ENCODE measurements around the gene DUSP5.
A peak's percentile ranks its signal among the peaks of the same experiment; 100 is the strongest.

DUSP5 gene

GRCh38 chr10:110480387-110480786 lies 17.3 kb upstream of the DUSP5 start:
- no peak overlapping the region for H4K91ac ChIP-seq (ENCODE audit: low read depth, low read length, poor library complexity)
- H3K79me1 ChIP-seq (ENCODE audit: low read depth, low read length) = no peaks in the 10 kb centered on the region
- H2BK15ac ChIP-seq (ENCODE audit: low read length) = no peak overlapping the region
- no peak overlapping the region for H2AFZ ChIP-seq (ENCODE audit: low read length)
- no peak overlapping the region for H3K14ac ChIP-seq (ENCODE audit: low read length)
- no peak overlapping the region for H4K8ac ChIP-seq (ENCODE audit: low read depth, low read length)
- H3K4me2 ChIP-seq (ENCODE audit: insufficient read depth, low read length, poor library complexity, severe bottlenecking) = no peak overlapping the region
- H3K4me3 ChIP-seq (ENCODE audit: low read length in 2 of 2) = no peak overlapping the region
- H3K4me1 ChIP-seq (ENCODE audit: control insufficient read depth in 2 of 2, insufficient read depth in 1 of 2, low read depth in 1 of 2, low read length in 2 of 2) = peaks cover 0 to 2% of the 10 kb centered on the region in 2 donors
- H3K36me3 ChIP-seq (replicated peaks in 1 of 2; ENCODE audit: control insufficient read depth in 2 of 2, insufficient read depth in 2 of 2, low read length in 2 of 2) = no peaks in the 10 kb centered on the region
- no peak for DNase-seq (ENCODE audit: low spot score)
- H2BK5ac ChIP-seq (ENCODE audit: low read length) = no peak overlapping the region
- peaks cover 0 to 7% (median 0%) of the 10 kb centered on the region in 3 experiments for H3K27me3 ChIP-seq (ENCODE audit: control insufficient read depth in 3 of 3, insufficient read depth in 3 of 3, low read depth in 1 of 3, low read length in 3 of 3)
- no peak overlapping the region for H3K4ac ChIP-seq (ENCODE audit: low read length)
- H2BK120ac ChIP-seq (ENCODE audit: low read depth, low read length) = no peak overlapping the region
- H3K9me3 ChIP-seq (replicated peaks in 1 of 2; ENCODE audit: control insufficient read depth in 2 of 2, insufficient read depth in 1 of 2, low read depth in 1 of 2, low read length in 2 of 2) = no peaks in the 10 kb centered on the region
- H3K23ac ChIP-seq (ENCODE audit: low read depth, low read length, poor library complexity) = peak overlapping the region; percentile 77
- no peak overlapping the region for H3K27ac ChIP-seq (replicated peaks; ENCODE audit: low read length)
- WGBS, 2 donors (ENCODE audit: extremely low coverage in 2 of 2, insufficient read length in 2 of 2, insufficient replicate concordance in 1 of 2) = no CpG with 5 or more reads among the region's 3 CpGs
- peak overlapping the region; percentile 27 for H3K18ac ChIP-seq (ENCODE audit: low read length)
- no peak overlapping the region for H2BK12ac ChIP-seq (ENCODE audit: low read length)
- H3K9ac ChIP-seq (ENCODE audit: low read depth, low read length, poor library complexity) = no peak overlapping the region
- no peak overlapping the region for H2AK5ac ChIP-seq (ENCODE audit: low read depth, low read length)

GRCh38 chr10:110481919-110482318 lies 15.8 kb upstream of the DUSP5 start:
- H3K18ac ChIP-seq (ENCODE audit: low read length) = no peak overlapping the region
- H3K23ac ChIP-seq (ENCODE audit: low read depth, low read length, poor library complexity) = no peak overlapping the region
- H3K36me3 ChIP-seq (replicated peaks in 1 of 2; ENCODE audit: control insufficient read depth in 2 of 2, insufficient read depth in 2 of 2, low read length in 2 of 2) = no peaks in the 10 kb centered on the region
- no peaks in the 10 kb centered on the region for H3K79me1 ChIP-seq (ENCODE audit: low read depth, low read length)
- no peak overlapping the region for H3K4ac ChIP-seq (ENCODE audit: low read length)
- H2BK120ac ChIP-seq (ENCODE audit: low read depth, low read length) = no peak overlapping the region
- no peak overlapping the region for H2BK12ac ChIP-seq (ENCODE audit: low read length)
- H3K27ac ChIP-seq (replicated peaks; ENCODE audit: low read length) = no peak overlapping the region
- no peak for DNase-seq (ENCODE audit: low spot score)
- no peak overlapping the region for H2BK15ac ChIP-seq (ENCODE audit: low read length)
- no peak overlapping the region for H3K4me2 ChIP-seq (ENCODE audit: insufficient read depth, low read length, poor library complexity, severe bottlenecking)
- H3K14ac ChIP-seq (ENCODE audit: low read length) = no peak overlapping the region
- H4K91ac ChIP-seq (ENCODE audit: low read depth, low read length, poor library complexity) = no peak overlapping the region
- H2BK5ac ChIP-seq (ENCODE audit: low read length) = no peak overlapping the region
- H3K4me3 ChIP-seq (ENCODE audit: low read length in 2 of 2) = no peak overlapping the region
- no peak overlapping the region for H2AK5ac ChIP-seq (ENCODE audit: low read depth, low read length)
- no peak overlapping the region for H3K9ac ChIP-seq (ENCODE audit: low read depth, low read length, poor library complexity)
- H2AFZ ChIP-seq (ENCODE audit: low read length) = no peak overlapping the region
- no CpG with 5 or more reads among the region's 1 CpG for WGBS, 2 donors (ENCODE audit: extremely low coverage in 2 of 2, insufficient read length in 2 of 2, insufficient replicate concordance in 1 of 2)
- H4K8ac ChIP-seq (ENCODE audit: low read depth, low read length) = no peak overlapping the region
- H3K9me3 ChIP-seq (replicated peaks in 1 of 2; ENCODE audit: control insufficient read depth in 2 of 2, insufficient read depth in 1 of 2, low read depth in 1 of 2, low read length in 2 of 2) = no peaks in the 10 kb centered on the region
- peaks cover 0 to 2% of the 10 kb centered on the region in 2 donors for H3K4me1 ChIP-seq (ENCODE audit: control insufficient read depth in 2 of 2, insufficient read depth in 1 of 2, low read depth in 1 of 2, low read length in 2 of 2)
- peaks cover 0 to 4% (median 0%) of the 10 kb centered on the region in 3 experiments for H3K27me3 ChIP-seq (ENCODE audit: control insufficient read depth in 3 of 3, insufficient read depth in 3 of 3, low read depth in 1 of 3, low read length in 3 of 3)

GRCh38 chr10:110483633-110484032 lies 14.1 kb upstream of the DUSP5 start:
- Histone ChIP-seq H2BK120ac (ENCODE audit: low read depth, low read length) (no peak overlapping the region), H4K8ac (ENCODE audit: low read depth, low read length) (no peak overlapping the region)

GRCh38 chr10:110485541-110485940 lies 12.2 kb upstream of the DUSP5 start:
- Histone ChIP-seq H3K27me3 (ENCODE audit: control insufficient read depth in 3 of 3, insufficient read depth in 3 of 3, low read depth in 1 of 3, low read length in 3 of 3) (no peaks in the 10 kb centered on the region), H2AK5ac (ENCODE audit: low read depth, low read length) (no peak overlapping the region), H3K4me3 (ENCODE audit: low read length in 2 of 2) (no peak overlapping the region), H2BK5ac (ENCODE audit: low read length) (no peak overlapping the region), H2AFZ (ENCODE audit: low read length) (no peak overlapping the region), H3K18ac (ENCODE audit: low read length) (no peak overlapping the region), H3K79me1 (ENCODE audit: low read depth, low read length) (no peaks in the 10 kb centered on the region), H2BK15ac (ENCODE audit: low read length) (no peak overlapping the region), H3K27ac (replicated peaks; ENCODE audit: low read length) (no peak overlapping the region), H2BK12ac (ENCODE audit: low read length) (no peak overlapping the region), H3K4ac (ENCODE audit: low read length) (no peak overlapping the region), H3K23ac (ENCODE audit: low read depth, low read length, poor library complexity) (no peak overlapping the region), H3K4me1 (ENCODE audit: control insufficient read depth in 2 of 2, insufficient read depth in 1 of 2, low read depth in 1 of 2, low read length in 2 of 2) (peaks cover 0 to 4% of the 10 kb centered on the region in 2 donors), H3K4me2 (ENCODE audit: insufficient read depth, low read length, poor library complexity, severe bottlenecking) (no peak overlapping the region), H4K8ac (ENCODE audit: low read depth, low read length) (no peak overlapping the region), H2BK120ac (ENCODE audit: low read depth, low read length) (no peak overlapping the region), H3K36me3 (replicated peaks in 1 of 2; ENCODE audit: control insufficient read depth in 2 of 2, insufficient read depth in 2 of 2, low read length in 2 of 2) (no peaks in the 10 kb centered on the region), H3K9me3 (replicated peaks in 1 of 2; ENCODE audit: control insufficient read depth in 2 of 2, insufficient read depth in 1 of 2, low read depth in 1 of 2, low read length in 2 of 2) (no peaks in the 10 kb centered on the region), H3K9ac (ENCODE audit: low read depth, low read length, poor library complexity) (no peak overlapping the region), H3K14ac (ENCODE audit: low read length) (no peak overlapping the region), H4K91ac (ENCODE audit: low read depth, low read length, poor library complexity) (no peak overlapping the region)
- no CpG with 5 or more reads among the region's 3 CpGs for WGBS, 2 donors (ENCODE audit: extremely low coverage in 2 of 2, insufficient read length in 2 of 2, insufficient replicate concordance in 1 of 2)
- no peak for DNase-seq (ENCODE audit: low spot score)

More at GRCh38 chr10:110483633-110484032, 14.1 kb upstream of the DUSP5 start:
- Histone ChIP-seq H4K91ac (ENCODE audit: low read depth, low read length, poor library complexity) (no peak overlapping the region), H3K27ac (replicated peaks; ENCODE audit: low read length) (no peak overlapping the region), H3K36me3 (replicated peaks in 1 of 2; ENCODE audit: control insufficient read depth in 2 of 2, insufficient read depth in 2 of 2, low read length in 2 of 2) (no peaks in the 10 kb centered on the region), H2AFZ (ENCODE audit: low read length) (no peak overlapping the region), H3K4me2 (ENCODE audit: insufficient read depth, low read length, poor library complexity, severe bottlenecking) (no peak overlapping the region), H3K9me3 (replicated peaks in 1 of 2; ENCODE audit: control insufficient read depth in 2 of 2, insufficient read depth in 1 of 2, low read depth in 1 of 2, low read length in 2 of 2) (no peaks in the 10 kb centered on the region), H3K4ac (ENCODE audit: low read length) (no peak overlapping the region), H3K14ac (ENCODE audit: low read length) (no peak overlapping the region), H3K4me3 (ENCODE audit: low read length in 2 of 2) (no peak overlapping the region), H2AK5ac (ENCODE audit: low read depth, low read length) (no peak overlapping the region), H2BK12ac (ENCODE audit: low read length) (no peak overlapping the region), H3K23ac (ENCODE audit: low read depth, low read length, poor library complexity) (no peak overlapping the region), H3K79me1 (ENCODE audit: low read depth, low read length) (no peaks in the 10 kb centered on the region), H3K4me1 (ENCODE audit: control insufficient read depth in 2 of 2, insufficient read depth in 1 of 2, low read depth in 1 of 2, low read length in 2 of 2) (peaks cover 0 to 4% of the 10 kb centered on the region in 2 donors), H3K27me3 (ENCODE audit: control insufficient read depth in 3 of 3, insufficient read depth in 3 of 3, low read depth in 1 of 3, low read length in 3 of 3) (no peaks in the 10 kb centered on the region), H3K9ac (ENCODE audit: low read depth, low read length, poor library complexity) (no peak overlapping the region), H2BK15ac (ENCODE audit: low read length) (no peak overlapping the region), H3K18ac (ENCODE audit: low read length) (no peak overlapping the region), H2BK5ac (ENCODE audit: low read length) (no peak overlapping the region)
- no peak for DNase-seq (ENCODE audit: low spot score)
- WGBS, 2 donors (ENCODE audit: extremely low coverage in 2 of 2, insufficient read length in 2 of 2, insufficient replicate concordance in 1 of 2) = no CpG with 5 or more reads among the region's 2 CpGs
